ENCODE results near the gene EDRF1. TPM values are rescaled to one million over a fixed set of nuclear protein-coding genes. Genes with fewer than 3 reads are reported as not detected.

The EDRF1 gene
- total and polyA plus RNA-seq, 2 of the 13 experiments (the other 11 are each of a cell fraction or from before 2014, with no cell fraction given) = 16.9 to 26.7 TPM

- TF ChIP-seq HOMEZ (CRISPR knock-in tag; IDR thresholded peaks at IDR 0.05; ENCODE audit: low read depth) (0 out of 2 replicates have a peak, but pooled peaks have one; percentile 11), NPAS2 (CRISPR knock-in tag; IDR thresholded peaks at IDR 0.05; ENCODE audit: borderline replicate concordance) (no peak), ZSCAN22 (CRISPR knock-in tag; IDR thresholded peaks at IDR 0.05) (no peak), ZNF547 (CRISPR knock-in tag; IDR thresholded peaks at IDR 0.05) (peak; percentile 84), ZNF232 (CRISPR knock-in tag; IDR thresholded peaks at IDR 0.05; ENCODE audit: borderline replicate concordance) (peak; percentile 68; the same call in 1 of the 2 replicates), ZMAT3 (CRISPR knock-in tag; conservative IDR thresholded peaks at IDR 0.05) (peak; percentile 90), ZNF619 (CRISPR knock-in tag; IDR thresholded peaks at IDR 0.05) (peak; percentile 51; the same call in 1 of the 2 replicates), ZNF333 (CRISPR knock-in tag; IDR thresholded peaks at IDR 0.05; ENCODE audit: borderline replicate concordance) (peak; percentile 64; the same call in 1 of the 2 replicates), ZNF512B (CRISPR knock-in tag; IDR thresholded peaks at IDR 0.05; ENCODE audit: borderline replicate concordance) (no peak), FOXK1 (CRISPR knock-in tag; IDR thresholded peaks at IDR 0.05; ENCODE audit: borderline replicate concordance, low read depth) (no peak; the same call in 1 of the 2 replicates), SNAPC2 (CRISPR knock-in tag; IDR thresholded peaks at IDR 0.05) (peak; percentile 83; the same call in 1 of the 2 replicates), KLF15 (CRISPR knock-in tag; IDR thresholded peaks at IDR 0.05; ENCODE audit: borderline replicate concordance) (peak; percentile 52; the same call in 1 of the 2 replicates), HDAC1 (CRISPR knock-in tag; IDR thresholded peaks at IDR 0.05) (peak; percentile 92), ZBTB25 (CRISPR knock-in tag; IDR thresholded peaks at IDR 0.05) (0 out of 2 replicates have a peak, but pooled peaks have one; percentile 22), NR2F1 (CRISPR knock-in tag; IDR thresholded peaks at IDR 0.05) (no peak), ZSCAN12 (CRISPR knock-in tag; IDR thresholded peaks at IDR 0.05) (no peak), TBL1XR1 (IDR thresholded peaks at IDR 0.05; ENCODE audit: borderline replicate concordance, low read length, partially characterized antibody) (no peak), ARNT2 (CRISPR knock-in tag; IDR thresholded peaks at IDR 0.05; ENCODE audit: low read depth) (peak; percentile 59), MIER2 (CRISPR knock-in tag; IDR thresholded peaks at IDR 0.05) (no peak)
Measured at GRCh38 chr10:125719173-125720001, at the start of gene EDRF1 (continued).

All from HepG2 (cell line).